ENCODE data around the gene PIP4P1.

- TF ChIP-seq CTCF (IDR thresholded peaks at IDR 0.05) (no peak), POLR2A (IDR thresholded peaks at IDR 0.05) (no peak)
Observed at GRCh38 chr14:20501346-20501745, 40.1 kb upstream of the PIP4P1 start.

Data from uterus (tissue), 2 donors.